ENCODE results near the gene IL36A.

The IL36A gene

GRCh38 chr2:113050921-113051895 lies 45.9 kb downstream of the IL36A start:
- peak in 1 of 2 experiments; percentile 26 for DNase-seq
- TF ChIP-seq GATA1 (IDR thresholded peaks at IDR 0.05; ENCODE audit: low read depth, low read length) (no peak), POLR2A (IDR thresholded peaks at IDR 0.05; ENCODE audit: low read length) (no peak)

DNA sequence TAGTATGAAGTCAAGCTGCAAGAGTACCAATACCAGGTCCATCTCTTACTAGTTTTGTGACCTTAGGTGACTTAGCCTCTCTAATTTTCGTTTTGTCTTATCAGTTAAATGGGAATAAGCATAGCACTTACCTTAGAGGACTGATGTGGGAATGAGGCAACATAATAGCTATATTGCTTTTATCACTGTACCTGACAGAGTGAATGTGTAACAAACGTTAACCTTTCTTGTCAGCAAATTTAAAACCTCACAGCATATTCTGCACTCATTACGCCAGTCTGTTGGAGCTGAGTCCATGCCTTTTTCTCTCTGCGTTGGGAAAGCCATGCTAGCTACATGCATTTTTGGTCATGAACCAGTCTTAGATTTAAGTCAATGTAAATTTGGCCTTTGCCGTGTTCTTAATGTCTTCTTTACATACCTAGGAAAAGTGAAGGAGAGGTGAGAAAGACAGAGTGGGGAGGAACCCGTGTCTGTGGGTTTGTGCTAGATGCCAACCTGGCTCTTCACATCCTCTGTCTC lies 47.2 kb downstream of the IL36A start, which contains the start of gene IL36B:
Gene IL36B (minus strand): TSS at position 472 of the 522 bp plus-strand sequence.
- TF ChIP-seq POLR2A (IDR thresholded peaks at IDR 0.05; ENCODE audit: low read length) (no peak), GATA1 (IDR thresholded peaks at IDR 0.05; ENCODE audit: low read depth, low read length) (no peak)
- no peak for DNase-seq

GRCh38 chr2:113053666-113054065 lies 48.4 kb downstream of the IL36A start:
- DNase-seq: no peak
- TF ChIP-seq GATA1 (IDR thresholded peaks at IDR 0.05; ENCODE audit: low read depth, low read length): no peak
- TF ChIP-seq POLR2A (IDR thresholded peaks at IDR 0.05; ENCODE audit: low read length): no peak

DNA sequence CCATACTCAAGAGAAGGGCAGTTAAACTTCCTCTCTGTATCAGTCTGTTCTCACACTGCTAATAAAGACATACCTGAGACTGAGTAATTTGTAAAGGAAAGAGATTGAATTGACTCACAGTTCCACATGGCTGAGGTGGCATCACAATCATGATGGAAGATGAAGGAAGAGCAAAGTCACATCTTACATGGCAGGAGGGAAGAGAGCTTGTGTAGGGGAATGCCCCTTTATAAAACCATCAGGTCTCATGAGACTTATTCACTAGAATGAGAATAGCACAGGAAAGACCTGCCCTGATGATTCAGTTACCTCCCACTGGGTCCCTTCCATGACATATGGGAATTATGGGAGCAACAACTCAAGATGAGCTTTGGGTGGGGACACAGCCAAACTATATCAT lies 48.8 kb downstream of the IL36A start:
- no peak for TF ChIP-seq GATA1 (IDR thresholded peaks at IDR 0.05; ENCODE audit: low read depth, low read length)
- no peak for DNase-seq

GRCh38 chr2:113056521-113056920 lies 51.3 kb downstream of the IL36A start:
- no peak for TF ChIP-seq POLR2A (IDR thresholded peaks at IDR 0.05; ENCODE audit: low read length)
- no peak for TF ChIP-seq GATA1 (IDR thresholded peaks at IDR 0.05; ENCODE audit: low read depth, low read length)
- no peak for DNase-seq

GRCh38 chr2:113057117-113057516 lies 51.9 kb downstream of the IL36A start:
- no peak for TF ChIP-seq GATA1 (IDR thresholded peaks at IDR 0.05; ENCODE audit: low read depth, low read length)
- TF ChIP-seq POLR2A (IDR thresholded peaks at IDR 0.05; ENCODE audit: low read length): no peak
- no peak for DNase-seq

Data from erythroblast (primary cell).